Fibroblast of skin of back (primary cell): Measurements from ENCODE around the gene UBD.
A peak's percentile ranks its signal among the peaks of the same experiment; 100 is the strongest.

Source experiments
- DNase-seq: peaks from one replicate; pipeline ENCODE4 v3.0.0-alpha.2; 2013

UBD gene

GRCh38 chr6:29521006-29521680, 38.4 kb downstream of the UBD start:
- no peak for DNase-seq

GRCh38 chr6:29520232-29520631, 39.3 kb downstream of the UBD start:
- no peak for DNase-seq

GRCh38 chr6:29519291-29520010, 40.1 kb downstream of the UBD start:
- DNase-seq = no peak

GRCh38 chr6:29517728-29518440, 41.6 kb downstream of the UBD start:
- DNase-seq = no peak

GRCh38 chr6:29517245-29517644, 42.3 kb downstream of the UBD start:
- no peak for DNase-seq

- peak; percentile 46 for DNase-seq
These were observed 43.4 kb downstream of the UBD start for GRCh38 chr6:29516108-29516507.

- DNase-seq = no peak
These were observed 48.7 kb downstream of the UBD start for GRCh38 chr6:29510746-29511300.

GRCh38 chr6:29510202-29510601, 49.3 kb downstream of the UBD start:
- DNase-seq = no peak

GRCh38 chr6:29509711-29510110, 49.8 kb downstream of the UBD start:
- no peak for DNase-seq

GRCh38 chr6:29509239-29509638, 50.3 kb downstream of the UBD start:
- no peak for DNase-seq

GRCh38 chr6:29507319-29507718, 52.2 kb downstream of the UBD start:
- DNase-seq = no peak

GRCh38 chr6:29506446-29507067, 53.0 kb downstream of the UBD start:
- DNase-seq = no peak

GRCh38 chr6:29505808-29506207, 53.7 kb downstream of the UBD start:
- no peak for DNase-seq
